HepG2 (cell line): ENCODE results near the gene DRC3. TPM values are rescaled to one million over a fixed set of nuclear protein-coding genes. Genes with fewer than 3 reads are reported as not detected.

ENCODE experiments used
- AFF4 ChIP-seq: sonication (generic); formaldehyde crosslinking; IDR thresholded peaks from 2 replicates; pipeline ENCODE4 v1.4.0; 2020; ENCODE audit warnings: missing genetic modification reagents
- AKNA ChIP-seq: sonication (generic); formaldehyde crosslinking; IDR thresholded peaks from 2 replicates; pipeline ENCODE4 v1.4.0; 2020; ENCODE audit warnings: missing genetic modification reagents, borderline replicate concordance
- ATRX ChIP-seq: sonication (generic); formaldehyde crosslinking; IDR thresholded peaks from 2 replicates; pipeline ENCODE4 v1.4.0; 2020; ENCODE audit warnings: missing genetic modification reagents, borderline replicate concordance
- ERF ChIP-seq: IDR thresholded peaks from 2 replicates; pipeline ENCODE4 v1.6.1; 2018; ENCODE audit warnings: missing biosample characterization, missing genetic modification reagents
- ETV5 ChIP-seq: IDR thresholded peaks from 2 replicates; pipeline ENCODE4 v1.6.1; 2018; ENCODE audit warnings: missing biosample characterization, missing genetic modification reagents, inconsistent platforms, borderline replicate concordance
- KLF6 ChIP-seq: IDR thresholded peaks from 2 replicates; pipeline ENCODE4 v1.8.0; 2016; ENCODE audit warnings: missing biosample characterization, missing genetic modification reagents
- RBM22 ChIP-seq: fragments of 200-400 bp; formaldehyde crosslinking; optimal IDR thresholded peaks from 2 replicates; pipeline ENCODE3; 2017; ENCODE audit warnings: mild to moderate bottlenecking, low read length, moderate library complexity
- SALL1 ChIP-seq: sonication (generic); formaldehyde crosslinking; IDR thresholded peaks from 2 replicates; pipeline ENCODE4 v1.8.0; 2022; ENCODE audit warnings: mild to moderate bottlenecking, missing genetic modification reagents
- SOX5 ChIP-seq: IDR thresholded peaks from 2 replicates; pipeline ENCODE4 v1.6.1; 2016; ENCODE audit warnings: borderline replicate concordance
- SRY ChIP-seq: sonication (generic); formaldehyde crosslinking; IDR thresholded peaks from 2 replicates; pipeline ENCODE4 v1.8.0; 2022; ENCODE audit warnings: mild to moderate bottlenecking, missing genetic modification reagents
- TGIF2 ChIP-seq: IDR thresholded peaks from 2 replicates; pipeline ENCODE4 v1.6.1; 2016; ENCODE audit warnings: control low read depth, missing compliant biosample characterization
- WIZ ChIP-seq: sonication (generic); formaldehyde crosslinking; IDR thresholded peaks from 2 replicates; pipeline ENCODE4 v1.5.1; 2020; ENCODE audit warnings: mild to moderate bottlenecking, missing genetic modification reagents
- ZBTB46 ChIP-seq: sonication (generic); formaldehyde crosslinking; IDR thresholded peaks from 2 replicates; pipeline ENCODE4 v1.4.0; 2020; ENCODE audit warnings: mild to moderate bottlenecking, missing genetic modification reagents, borderline replicate concordance
- ZFP36L2 ChIP-seq: sonication (generic); formaldehyde crosslinking; IDR thresholded peaks from 2 replicates; pipeline ENCODE4 v1.4.0; 2020; ENCODE audit warnings: missing genetic modification reagents
- ZFP41 ChIP-seq: sonication (generic); formaldehyde crosslinking; IDR thresholded peaks from 2 replicates; pipeline ENCODE4 v1.4.0; 2020; ENCODE audit warnings: mild to moderate bottlenecking, missing genetic modification reagents, borderline replicate concordance
- ZFY ChIP-seq: sonication (generic); formaldehyde crosslinking; IDR thresholded peaks from 2 replicates; pipeline ENCODE4 v1.4.0; 2020; ENCODE audit warnings: missing genetic modification reagents
- ZMYM3 ChIP-seq: sonication (generic); formaldehyde crosslinking; IDR thresholded peaks from 2 replicates; pipeline ENCODE4 v1.5.1; 2020; ENCODE audit warnings: mild to moderate bottlenecking, missing genetic modification reagents
- ZNF468 ChIP-seq: sonication (generic); formaldehyde crosslinking; IDR thresholded peaks from 2 replicates; pipeline ENCODE4 v1.8.0; 2022; ENCODE audit warnings: mild to moderate bottlenecking, moderate library complexity, missing genetic modification reagents
- ZNF660 ChIP-seq: sonication (generic); formaldehyde crosslinking; IDR thresholded peaks from 2 replicates; pipeline ENCODE4 v1.5.1; 2020; ENCODE audit warnings: mild to moderate bottlenecking, low read depth, missing genetic modification reagents, borderline replicate concordance
- ZNF724P ChIP-seq: sonication (generic); formaldehyde crosslinking; IDR thresholded peaks from 2 replicates; pipeline ENCODE4 v1.8.0; 2022; ENCODE audit warnings: missing genetic modification reagents, borderline replicate concordance
- ZNF780A ChIP-seq: sonication (generic); formaldehyde crosslinking; IDR thresholded peaks from 2 replicates; pipeline ENCODE4 v1.8.0; 2022; ENCODE audit warnings: mild to moderate bottlenecking, missing genetic modification reagents, moderate library complexity
- ZNF782 ChIP-seq: sonication (generic); formaldehyde crosslinking; IDR thresholded peaks from 2 replicates; pipeline ENCODE4 v1.4.0; 2020; ENCODE audit warnings: missing genetic modification reagents, mild to moderate bottlenecking, borderline replicate concordance
- polyA plus RNA-seq, 8 experiments: library from polyadenylated mRNA; depleted of rRNA in 3 of 8; stranded (reverse) in 7 of 8; unstranded in 1 of 8; fragments of >200 nt; fragmentation: Illumina TruSeq in 4 of 8; extraction: Trizol in 4 of 8; gene quantifications; 2 replicates each; pipeline versions ENCODE4 v1.2.1 to v1.2.3, GENCODE V29; 2011 to 2016; ENCODE audit warnings: low read depth in 4 of 8, missing spikeins in 1 of 8, mixed read lengths in 1 of 8; ENCODE audit not compliant: insufficient read depth in 1 of 8
- total RNA-seq, 5 experiments: library from RNA; depleted of rRNA; stranded (reverse); fragments of >200 nt; fragmentation: Illumina TruSeq; extraction: Trizol; gene quantifications; 2 replicates each; pipeline ENCODE4 v1.2.3, GENCODE V29; 2016; ENCODE audit warnings: low read depth in 1 of 5

The DRC3 gene
- total and polyA plus RNA-seq, 2 of the 13 experiments (the other 11 are each of a cell fraction or from before 2014, with no cell fraction given), result 0.53 to 0.87 TPM

- TF ChIP-seq ERF (CRISPR knock-in tag) (0 out of 2 replicates have a peak, but pooled peaks have one; percentile 16), RBM22 (no peak), ZNF724P (CRISPR knock-in tag) (no peak), ZBTB46 (CRISPR knock-in tag) (no peak), WIZ (CRISPR knock-in tag) (no peak), ZNF780A (CRISPR knock-in tag) (no peak), SOX5 (CRISPR knock-in tag) (peak; percentile 90), AFF4 (no peak), ZNF782 (no peak), ZNF468 (CRISPR knock-in tag) (no peak), ZFY (CRISPR knock-in tag) (peak; percentile 33; the same call in 1 of the 2 replicates), ATRX (CRISPR knock-in tag) (no peak), SALL1 (CRISPR knock-in tag) (peak; percentile 27; the same call in 1 of the 2 replicates), ZFP36L2 (CRISPR knock-in tag) (no peak), ZNF660 (CRISPR knock-in tag) (no peak), KLF6 (CRISPR knock-in tag) (no peak), ZMYM3 (CRISPR knock-in tag) (0 out of 2 replicates have a peak, but pooled peaks have one; percentile 32), TGIF2 (CRISPR knock-in tag) (no peak), SRY (CRISPR knock-in tag) (no peak), ETV5 (CRISPR knock-in tag) (peak; percentile 77), AKNA (CRISPR knock-in tag) (no peak), ZFP41 (CRISPR knock-in tag) (no peak)
These were observed 45.3 kb downstream of the DRC3 start (continued) for GRCh38 chr17:18017958-18018357.
